ENCODE data around the gene TEAD1. TPM values are rescaled to one million over a fixed set of nuclear protein-coding genes. Genes with fewer than 3 reads are reported as not detected.
A peak's percentile ranks its signal among the peaks of the same experiment; 100 is the strongest.

The TEAD1 gene
- total and polyA plus RNA-seq, 2 experiments from 2014 or later: 24.5 to 103 TPM

DNA sequence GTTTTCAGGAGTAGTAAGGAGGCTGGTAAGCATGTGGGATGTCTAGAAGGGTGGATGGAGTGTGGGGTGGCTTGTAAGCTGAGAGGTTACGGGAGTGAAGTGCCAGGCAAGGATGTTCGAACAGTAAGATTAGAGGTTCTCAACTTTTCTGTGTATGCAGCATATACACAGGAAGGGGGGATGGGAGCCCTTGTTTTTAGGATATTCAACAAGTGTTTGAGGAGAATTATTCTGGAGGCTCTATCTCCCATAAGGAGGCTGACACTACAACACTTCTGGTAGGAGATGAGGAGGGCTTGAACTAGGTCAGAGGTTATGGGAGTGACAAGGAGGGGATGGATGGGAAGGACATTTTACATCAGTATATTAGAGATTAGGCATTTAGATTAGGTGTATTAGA is 109.5 kb downstream of the TEAD1 start:
- Histone ChIP-seq H3K27ac (ENCODE audit: low read depth) (no peak overlapping the region), H3F3A (replicated peaks; ENCODE audit: low read depth) (no peaks in the 10 kb centered on the region), H3K27me3 (ENCODE audit: insufficient read depth) (no peaks in the 10 kb centered on the region), H3K4me3 (no peak overlapping the region), H3K4me1 (ENCODE audit: insufficient read depth) (peaks cover 30% of the 10 kb centered on the region), H3K36me3 (ENCODE audit: insufficient read depth) (no peaks in the 10 kb centered on the region), H2AFZ (no peak overlapping the region), H3K79me2 (replicated peaks; ENCODE audit: insufficient read depth) (peaks cover 93% of the 10 kb centered on the region), H4K20me1 (replicated peaks; ENCODE audit: insufficient read depth) (no peaks in the 10 kb centered on the region; the same call in 1 of the 2 replicates), H3K9me2 (ENCODE audit: insufficient read depth) (peaks cover 5% of the 10 kb centered on the region; the same call in 1 of the 2 replicates), H3K4me2 (no peak overlapping the region)
- peaks cover 7% of the 10 kb centered on the region; the same call in 2 of the 3 replicates for H3K36me3 Mint-ChIP-seq (ENCODE audit: low read depth)
- H3K4me1 Mint-ChIP-seq: peaks cover 36% of the 10 kb centered on the region
- no peak for ATAC-seq
- H3K27ac Mint-ChIP-seq: 0 out of 2 replicates have a peak overlapping the region, but pooled peaks have one; percentile 38
- no peak for TF ChIP-seq EZH2phosphoT487 (IDR thresholded peaks at IDR 0.05; ENCODE audit: unreplicated experiment)
- TF ChIP-seq, protein P1, sequence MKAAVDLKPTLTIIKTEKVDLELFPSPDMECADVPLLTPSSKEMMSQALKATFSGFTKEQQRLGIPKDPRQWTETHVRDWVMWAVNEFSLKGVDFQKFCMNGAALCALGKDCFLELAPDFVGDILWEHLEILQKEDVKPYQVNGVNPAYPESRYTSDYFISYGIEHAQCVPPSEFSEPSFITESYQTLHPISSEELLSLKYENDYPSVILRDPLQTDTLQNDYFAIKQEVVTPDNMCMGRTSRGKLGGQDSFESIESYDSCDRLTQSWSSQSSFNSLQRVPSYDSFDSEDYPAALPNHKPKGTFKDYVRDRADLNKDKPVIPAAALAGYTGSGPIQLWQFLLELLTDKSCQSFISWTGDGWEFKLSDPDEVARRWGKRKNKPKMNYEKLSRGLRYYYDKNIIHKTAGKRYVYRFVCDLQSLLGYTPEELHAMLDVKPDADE (IDR thresholded peaks at IDR 0.05): no peak
- TF ChIP-seq EZH2 (IDR thresholded peaks at IDR 0.05; ENCODE audit: low read depth, unreplicated experiment): no peak
- TF ChIP-seq, protein P2, sequence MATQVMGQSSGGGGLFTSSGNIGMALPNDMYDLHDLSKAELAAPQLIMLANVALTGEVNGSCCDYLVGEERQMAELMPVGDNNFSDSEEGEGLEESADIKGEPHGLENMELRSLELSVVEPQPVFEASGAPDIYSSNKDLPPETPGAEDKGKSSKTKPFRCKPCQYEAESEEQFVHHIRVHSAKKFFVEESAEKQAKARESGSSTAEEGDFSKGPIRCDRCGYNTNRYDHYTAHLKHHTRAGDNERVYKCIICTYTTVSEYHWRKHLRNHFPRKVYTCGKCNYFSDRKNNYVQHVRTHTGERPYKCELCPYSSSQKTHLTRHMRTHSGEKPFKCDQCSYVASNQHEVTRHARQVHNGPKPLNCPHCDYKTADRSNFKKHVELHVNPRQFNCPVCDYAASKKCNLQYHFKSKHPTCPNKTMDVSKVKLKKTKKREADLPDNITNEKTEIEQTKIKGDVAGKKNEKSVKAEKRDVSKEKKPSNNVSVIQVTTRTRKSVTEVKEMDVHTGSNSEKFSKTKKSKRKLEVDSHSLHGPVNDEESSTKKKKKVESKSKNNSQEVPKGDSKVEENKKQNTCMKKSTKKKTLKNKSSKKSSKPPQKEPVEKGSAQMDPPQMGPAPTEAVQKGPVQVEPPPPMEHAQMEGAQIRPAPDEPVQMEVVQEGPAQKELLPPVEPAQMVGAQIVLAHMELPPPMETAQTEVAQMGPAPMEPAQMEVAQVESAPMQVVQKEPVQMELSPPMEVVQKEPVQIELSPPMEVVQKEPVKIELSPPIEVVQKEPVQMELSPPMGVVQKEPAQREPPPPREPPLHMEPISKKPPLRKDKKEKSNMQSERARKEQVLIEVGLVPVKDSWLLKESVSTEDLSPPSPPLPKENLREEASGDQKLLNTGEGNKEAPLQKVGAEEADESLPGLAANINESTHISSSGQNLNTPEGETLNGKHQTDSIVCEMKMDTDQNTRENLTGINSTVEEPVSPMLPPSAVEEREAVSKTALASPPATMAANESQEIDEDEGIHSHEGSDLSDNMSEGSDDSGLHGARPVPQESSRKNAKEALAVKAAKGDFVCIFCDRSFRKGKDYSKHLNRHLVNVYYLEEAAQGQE (IDR thresholded peaks at IDR 0.05; ENCODE audit: unreplicated experiment): no peak
- no peak for TF ChIP-seq CREB1 (CRISPR knock-in tag; IDR thresholded peaks at IDR 0.05; ENCODE audit: low read depth)
- TF ChIP-seq JUNB (IDR thresholded peaks at IDR 0.05; ENCODE audit: unreplicated experiment): no peak
- no peaks in the 10 kb centered on the region for H3K9me3 Mint-ChIP-seq
- H3K27me3 Mint-ChIP-seq (ENCODE audit: insufficient read depth, low read depth, poor library complexity): no peaks in the 10 kb centered on the region
- no peak for DNase-seq (ENCODE audit: low spot score)
- no peak overlapping the region for H3K4me3 Mint-ChIP-seq

DNA sequence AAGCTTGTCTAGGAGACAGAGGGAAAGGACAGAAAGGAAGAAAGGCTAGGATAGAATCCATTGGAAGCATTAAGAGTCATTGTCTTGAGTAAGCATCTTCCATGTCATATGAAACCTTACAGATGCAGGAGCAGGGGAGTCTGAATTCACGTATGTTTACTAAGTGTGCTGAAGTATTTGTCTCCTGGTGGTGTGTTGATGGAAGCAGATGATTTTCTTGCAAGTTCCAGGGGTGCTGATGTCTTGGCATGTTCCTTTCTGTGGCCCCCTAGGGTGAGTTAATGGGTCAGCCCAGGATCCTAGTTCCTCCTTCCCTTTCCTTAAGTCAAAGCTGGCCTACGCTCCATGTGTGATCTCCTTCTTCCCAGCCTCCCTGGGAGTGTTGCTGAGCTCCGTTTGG is 110.2 kb downstream of the TEAD1 start:
- Mint-ChIP-seq H3K36me3 (ENCODE audit: low read depth) (peaks cover 7% of the 10 kb centered on the region; the same call in 2 of the 3 replicates), H3K27ac (peak overlapping the region; percentile 32; the same call in 1 of the 2 replicates), H3K27me3 (ENCODE audit: insufficient read depth, low read depth, poor library complexity) (no peaks in the 10 kb centered on the region), H3K9me3 (no peaks in the 10 kb centered on the region), H3K4me3 (no peak overlapping the region), H3K4me1 (peaks cover 39% of the 10 kb centered on the region)
- H3K4me3 ChIP-seq: no peak overlapping the region
- H3F3A ChIP-seq (replicated peaks; ENCODE audit: low read depth): no peaks in the 10 kb centered on the region
- DNase-seq (ENCODE audit: low spot score) (no peak), ATAC-seq (no peak; the same call in 2 of the 3 replicates)
- no peaks in the 10 kb centered on the region for H3K27me3 ChIP-seq (ENCODE audit: insufficient read depth)
- no peaks in the 10 kb centered on the region for H3K36me3 ChIP-seq (ENCODE audit: insufficient read depth)
- H2AFZ ChIP-seq: no peak overlapping the region
- no peak for TF ChIP-seq CREB1 (CRISPR knock-in tag; IDR thresholded peaks at IDR 0.05; ENCODE audit: low read depth)
- peaks cover 5% of the 10 kb centered on the region; the same call in 1 of the 2 replicates for H3K9me2 ChIP-seq (ENCODE audit: insufficient read depth)
- H3K4me1 ChIP-seq (ENCODE audit: insufficient read depth): peaks cover 31% of the 10 kb centered on the region
- peaks cover 93% of the 10 kb centered on the region for H3K79me2 ChIP-seq (replicated peaks; ENCODE audit: insufficient read depth)
- H3K27ac ChIP-seq (ENCODE audit: low read depth): no peak overlapping the region
- no peaks in the 10 kb centered on the region; the same call in 1 of the 2 replicates for H4K20me1 ChIP-seq (replicated peaks; ENCODE audit: insufficient read depth)
- no peak overlapping the region for H3K4me2 ChIP-seq
